Measurements from ENCODE around the gene TMEM269.

Gene TMEM269

GRCh38 chr1:42736152-42736551, 48.6 kb upstream of the TMEM269 start:
- Histone ChIP-seq H3K4me3 (ENCODE audit: low read length) (no peak overlapping the region), H3K9me2 (replicated peaks; ENCODE audit: insufficient read depth, low read length) (no peaks in the 10 kb centered on the region), H3K9me3 (replicated peaks; ENCODE audit: insufficient read depth, low read length) (no peaks in the 10 kb centered on the region), H3K27me3 (replicated peaks; ENCODE audit: insufficient read depth, low read length) (no peaks in the 10 kb centered on the region), H3K79me2 (ENCODE audit: low read length) (no peaks in the 10 kb centered on the region), H3K36me3 (replicated peaks; ENCODE audit: insufficient read depth, low read length) (no peaks in the 10 kb centered on the region), H3K4me2 (ENCODE audit: low read depth, low read length) (no peak overlapping the region), H3K4me1 (ENCODE audit: low read length) (no peaks in the 10 kb centered on the region), H3F3A (ENCODE audit: insufficient read depth, low read length) (no peaks in the 10 kb centered on the region), H4K20me1 (ENCODE audit: insufficient read depth, low read length) (no peaks in the 10 kb centered on the region), H3K27ac (ENCODE audit: low read length) (no peak overlapping the region), H3K9ac (ENCODE audit: low read length) (no peak overlapping the region), H2AFZ (ENCODE audit: low read length) (no peak overlapping the region)
- TF ChIP-seq CTCF (IDR thresholded peaks at IDR 0.05; ENCODE audit: low read length) (peak; percentile 20), EZH2phosphoT487 (IDR thresholded peaks at IDR 0.05; ENCODE audit: low read length) (no peak)
- no peak for DNase-seq

DNA sequence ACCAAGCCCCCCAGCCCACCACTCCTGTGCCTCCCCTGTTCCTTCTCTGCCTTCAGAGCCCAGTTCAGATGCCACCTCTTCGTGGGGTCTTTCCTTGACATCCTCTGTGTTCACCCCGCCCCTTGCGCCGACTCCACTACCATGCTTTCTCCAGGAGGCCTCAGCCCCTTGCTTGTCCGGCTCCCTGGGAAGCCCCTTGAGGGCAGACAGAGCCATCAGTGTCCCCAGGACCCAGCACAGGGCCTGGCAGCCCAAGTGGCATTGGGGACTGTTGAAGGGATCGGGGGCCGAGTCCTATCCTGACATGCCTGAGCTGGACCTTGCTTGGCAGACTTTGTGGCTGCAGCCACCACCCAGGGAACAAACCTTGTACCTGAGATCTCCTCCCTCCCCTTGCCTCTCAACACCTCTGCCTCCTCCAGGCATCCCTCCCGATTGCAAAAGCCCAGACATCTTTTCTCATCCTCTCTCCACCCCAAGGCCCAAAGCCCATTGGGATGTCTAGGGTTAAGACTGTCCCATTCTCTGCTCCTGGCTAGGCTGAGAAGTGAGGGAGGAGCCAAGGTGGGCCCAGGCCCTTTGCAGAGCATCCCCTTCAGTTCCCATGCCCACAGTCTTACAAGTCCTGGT, 48.1 kb upstream of the TMEM269 start:
- no peak for DNase-seq
- Histone ChIP-seq H3F3A (ENCODE audit: insufficient read depth, low read length) (no peaks in the 10 kb centered on the region), H3K9ac (ENCODE audit: low read length) (no peak overlapping the region), H3K79me2 (ENCODE audit: low read length) (no peaks in the 10 kb centered on the region), H4K20me1 (ENCODE audit: insufficient read depth, low read length) (no peaks in the 10 kb centered on the region), H3K9me2 (replicated peaks; ENCODE audit: insufficient read depth, low read length) (no peaks in the 10 kb centered on the region), H3K4me3 (ENCODE audit: low read length) (no peak overlapping the region), H2AFZ (ENCODE audit: low read length) (0 out of 2 replicates have a peak overlapping the region, but pooled peaks have one; percentile 46), H3K9me3 (replicated peaks; ENCODE audit: insufficient read depth, low read length) (no peaks in the 10 kb centered on the region), H3K4me2 (ENCODE audit: low read depth, low read length) (no peak overlapping the region), H3K27me3 (replicated peaks; ENCODE audit: insufficient read depth, low read length) (no peaks in the 10 kb centered on the region), H3K4me1 (ENCODE audit: low read length) (no peaks in the 10 kb centered on the region), H3K36me3 (replicated peaks; ENCODE audit: insufficient read depth, low read length) (no peaks in the 10 kb centered on the region), H3K27ac (ENCODE audit: low read length) (no peak overlapping the region)
- no peak for TF ChIP-seq EZH2phosphoT487 (IDR thresholded peaks at IDR 0.05; ENCODE audit: low read length)
- TF ChIP-seq EZH2 (optimal IDR thresholded peaks at IDR 0.05; ENCODE audit: low read depth, low read length), result no peak
- TF ChIP-seq CTCF (IDR thresholded peaks at IDR 0.05; ENCODE audit: low read length), result no peak

DNA sequence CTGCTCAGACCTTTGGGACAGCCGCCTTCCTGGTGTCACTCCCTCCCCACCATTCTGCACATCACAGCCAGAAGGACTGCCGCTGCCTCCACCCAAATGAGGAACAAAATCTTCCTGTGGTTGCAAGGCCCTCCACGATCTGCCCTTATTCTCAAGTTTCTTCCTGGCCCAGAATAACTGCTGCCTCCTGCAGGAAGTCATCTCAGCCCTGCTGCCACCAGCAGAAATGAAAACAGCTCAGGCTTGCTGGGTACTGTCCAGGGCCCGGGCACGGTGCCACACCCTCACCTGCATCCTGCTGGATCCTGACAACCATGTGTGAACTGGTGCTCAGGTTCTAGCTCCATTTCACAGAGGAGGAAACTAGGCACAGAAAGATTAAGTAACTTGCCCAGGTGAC, 47.5 kb upstream of the TMEM269 start:
- Histone ChIP-seq H3K27ac (ENCODE audit: low read length) (no peak overlapping the region), H3K9ac (ENCODE audit: low read length) (no peak overlapping the region)
- DNase-seq, result peak; percentile 24

More for the DNA sequence above, 47.5 kb upstream of the TMEM269 start:
- H3F3A ChIP-seq (ENCODE audit: insufficient read depth, low read length), result no peaks in the 10 kb centered on the region
- peak overlapping the region; percentile 46; the same call in 1 of the 2 replicates for H2AFZ ChIP-seq (ENCODE audit: low read length)
- H3K9me3 ChIP-seq (replicated peaks; ENCODE audit: insufficient read depth, low read length), result no peaks in the 10 kb centered on the region
- 0 out of 2 replicates have a peak overlapping the region, but pooled peaks have one; percentile 34 for H3K4me2 ChIP-seq (ENCODE audit: low read depth, low read length)
- no peaks in the 10 kb centered on the region for H3K79me2 ChIP-seq (ENCODE audit: low read length)
- H3K27me3 ChIP-seq (replicated peaks; ENCODE audit: insufficient read depth, low read length), result no peaks in the 10 kb centered on the region
- no peak overlapping the region for H3K4me3 ChIP-seq (ENCODE audit: low read length)
- H3K4me1 ChIP-seq (ENCODE audit: low read length), result no peaks in the 10 kb centered on the region
- H3K9me2 ChIP-seq (replicated peaks; ENCODE audit: insufficient read depth, low read length), result no peaks in the 10 kb centered on the region
- no peaks in the 10 kb centered on the region for H4K20me1 ChIP-seq (ENCODE audit: insufficient read depth, low read length)
- no peaks in the 10 kb centered on the region for H3K36me3 ChIP-seq (replicated peaks; ENCODE audit: insufficient read depth, low read length)
- no peak for TF ChIP-seq EZH2phosphoT487 (IDR thresholded peaks at IDR 0.05; ENCODE audit: low read length)
- peak; percentile 26 for TF ChIP-seq CTCF (IDR thresholded peaks at IDR 0.05; ENCODE audit: low read length)
- no peak for TF ChIP-seq EZH2 (optimal IDR thresholded peaks at IDR 0.05; ENCODE audit: low read depth, low read length)

Data from MM.1S (cell line).